Endothelial cell of umbilical vein (primary cell): ENCODE data around the gene DPH1. TPM values are rescaled to one million over a fixed set of nuclear protein-coding genes. Genes with fewer than 3 reads are reported as not detected.

Source experiments
- BruUV-seq: library from RNA; stranded (reverse); fragments of 400-500 nt; replicated peaks from 2 replicates; lab custom pipeline; 2021; lab: Mats Ljungman, UMichigan
- CTCF ChIA-PET: fragments of 300-600, 350-600 bp; sonication (Branson Sonifier 250); formaldehyde crosslinking; loops from one replicate; lab custom pipeline; 2021; ENCODE audit warnings: antibody characterized with exemption, inconsistent platforms; lab: Charles Lee
- POLR2A ChIA-PET: fragments of 300-600, 350-600 bp; sonication (Branson Sonifier 250); formaldehyde crosslinking; loops from one replicate; lab custom pipeline; 2021; ENCODE audit warnings: antibody characterized with exemption, inconsistent platforms; lab: Charles Lee
- DNase-seq: peaks from one replicate; pipeline ENCODE4 v3.0.0-alpha.2; 2011; ENCODE audit warnings: low read depth, low spot score
- FAIRE-seq: peaks from 2 replicates; lab custom pipeline; 2011; peaks lifted over from hg19 to GRCh38; lab: Jason Lieb, UNC
- H2AFZ ChIP-seq: 2 replicates; pipeline ENCODE4 v1.6.0; 2012; ENCODE audit warnings: low read depth, low read length, control low read depth, inconsistent platforms
- H3K27ac ChIP-seq: 2 replicates; pipeline ENCODE4 v1.5.1; 2011; ENCODE audit warnings: low read depth, mild to moderate bottlenecking, control low read depth, low read length, moderate library complexity; ENCODE audit not compliant: insufficient read depth
- H3K27me3 ChIP-seq, 2 experiments: 2 replicates each; pipeline versions ENCODE4 v1.6.0 to v1.6.1; 2011; ENCODE audit warnings: low read length in 2 of 2, mixed read lengths in 1 of 2; ENCODE audit not compliant: control insufficient read depth in 2 of 2, insufficient read depth in 2 of 2
- H3K36me3 ChIP-seq, 2 experiments: 2 replicates in 1 of 2; 3 replicates in 1 of 2; pipeline ENCODE4 v1.5.1; 2011; ENCODE audit warnings: low read length in 2 of 2, mild to moderate bottlenecking in 1 of 2, moderate library complexity in 1 of 2; ENCODE audit not compliant: control insufficient read depth in 2 of 2, insufficient read depth in 2 of 2; ENCODE audit errors: extremely low read depth in 1 of 2
- H3K4me1 ChIP-seq: 3 replicates; pipeline ENCODE4 v1.5.1; 2011; ENCODE audit warnings: mild to moderate bottlenecking, low read length; ENCODE audit not compliant: control insufficient read depth, insufficient read depth; ENCODE audit errors: extremely low read depth
- H3K4me2 ChIP-seq: 2 replicates; pipeline ENCODE4 v1.6.1; 2011; ENCODE audit warnings: low read length, control low read depth, mixed read lengths; ENCODE audit not compliant: insufficient read depth
- H3K4me3 ChIP-seq, 3 experiments: fragments of 200-600 bp in 1 of 3; sonication (generic), shearing (Covaris generic) in 1 of 3; replicated peaks in 1 of 3; 2 replicates each; pipeline ENCODE4 v1.5.1; 2011 to 2016; ENCODE audit warnings: control low read depth in 3 of 3, low read length in 3 of 3, mild to moderate bottlenecking in 2 of 3, inconsistent platforms in 1 of 3, low read depth in 1 of 3, moderate library complexity in 1 of 3; ENCODE audit not compliant: insufficient read depth in 1 of 3
- H3K79me2 ChIP-seq: 2 replicates; pipeline ENCODE4 v1.6.0; 2012; ENCODE audit warnings: low read length, inconsistent platforms; ENCODE audit not compliant: control insufficient read depth, insufficient read depth
- H3K9ac ChIP-seq: replicated peaks from 2 replicates; pipeline ENCODE3; 2011; ENCODE audit warnings: low read length, control low read depth; ENCODE audit not compliant: insufficient read depth; ENCODE audit errors: extremely low read depth
- H3K9me1 ChIP-seq: replicated peaks from 3 replicates; pipeline ENCODE4 v1.6.0; 2011; ENCODE audit warnings: mild to moderate bottlenecking, low read length; ENCODE audit not compliant: control insufficient read depth, insufficient read depth; ENCODE audit errors: extremely low read depth
- H3K9me3 ChIP-seq: replicated peaks from 2 replicates; pipeline ENCODE4 v1.5.1; 2012; ENCODE audit warnings: low read length, inconsistent platforms; ENCODE audit not compliant: control insufficient read depth, insufficient read depth
- H4K20me1 ChIP-seq: replicated peaks from 2 replicates; pipeline ENCODE3; 2011; ENCODE audit warnings: mild to moderate bottlenecking, low read length; ENCODE audit not compliant: control insufficient read depth, insufficient read depth; ENCODE audit errors: extremely low read depth
- CTCF ChIP-seq, 2 donors: IDR thresholded peaks; 1 replicate in 1 of 2; 2 replicates in 1 of 2; pipeline ENCODE4 v1.5.1; 2011; ENCODE audit warnings: low read length in 2 of 2, mild to moderate bottlenecking in 2 of 2, moderate library complexity in 2 of 2, control low read depth in 1 of 2, inconsistent platforms in 1 of 2, low read depth in 1 of 2; ENCODE audit not compliant: insufficient read depth in 1 of 2; ENCODE audit errors: extremely low read depth in 1 of 2
- FOS ChIP-seq: IDR thresholded peaks from 2 replicates; pipeline ENCODE4 v1.6.1; 2011; ENCODE audit warnings: mild to moderate bottlenecking, low read length, moderate library complexity, borderline replicate concordance; ENCODE audit not compliant: insufficient read depth
- GATA2 ChIP-seq: IDR thresholded peaks from 2 replicates; pipeline ENCODE4 v1.7.0; 2011; ENCODE audit warnings: low read depth, mild to moderate bottlenecking, moderate library complexity, mixed read lengths, low read length; ENCODE audit not compliant: insufficient read length, insufficient read depth
- JUN ChIP-seq: IDR thresholded peaks from 2 replicates; pipeline ENCODE4 v1.6.1; 2011; ENCODE audit warnings: borderline replicate concordance, low read depth; ENCODE audit not compliant: insufficient read length, insufficient read depth
- MAX ChIP-seq: IDR thresholded peaks from 2 replicates; pipeline ENCODE4 v1.6.1; 2011; ENCODE audit not compliant: insufficient read depth, insufficient read length
- MYC ChIP-seq: IDR thresholded peaks from one replicate; pipeline ENCODE4 v1.6.1; 2011; ENCODE audit warnings: mild to moderate bottlenecking, low read depth, low read length
- POLR2A ChIP-seq: IDR thresholded peaks from 2 replicates; pipeline ENCODE4 v1.6.1; 2012; ENCODE audit warnings: low read depth, mild to moderate bottlenecking, control low read depth, low read length
- POLR2AphosphoS5 ChIP-seq: IDR thresholded peaks from 2 replicates; pipeline ENCODE4 v1.6.1; 2012; ENCODE audit warnings: low read depth, mild to moderate bottlenecking, control low read depth, low read length, moderate library complexity; ENCODE audit not compliant: insufficient read depth
- dilution Hi-C: fragments of 300-500 bp; cut with MboI; formaldehyde crosslinking; loops from one replicate; pipeline ENCODE4 v1.15.0; 2019; ENCODE audit warnings: low sequenced_read_pairs; ENCODE audit not compliant: extremely low pct_ligation_motif_present
- intact Hi-C: fragments of 100-400 bp; cut with micrococcal nuclease; formaldehyde crosslinking; loops from one replicate; pipeline ENCODE4 v1.10.0; 2022
- polyA plus RNA-seq, 4 experiments: library from polyadenylated mRNA; depleted of rRNA in 3 of 4; stranded (reverse) in 3 of 4; unstranded in 1 of 4; fragments of >200 nt; gene quantifications; 2 replicates each; pipeline versions ENCODE4 v1.2.1 to v1.2.3, GENCODE V29; 2011 to 2012; ENCODE audit warnings: missing spikeins in 1 of 4
- total RNA-seq: library from RNA; stranded (reverse); gene quantifications from 2 replicates; pipeline ENCODE4 v1.2.3, GENCODE V29; 2021

The DPH1 gene
- total and polyA plus RNA-seq, 2 donors (not counting 3 experiments of a cell fraction or from before 2014, with no cell fraction given), result 37.8 to 45.6 TPM

DNA sequence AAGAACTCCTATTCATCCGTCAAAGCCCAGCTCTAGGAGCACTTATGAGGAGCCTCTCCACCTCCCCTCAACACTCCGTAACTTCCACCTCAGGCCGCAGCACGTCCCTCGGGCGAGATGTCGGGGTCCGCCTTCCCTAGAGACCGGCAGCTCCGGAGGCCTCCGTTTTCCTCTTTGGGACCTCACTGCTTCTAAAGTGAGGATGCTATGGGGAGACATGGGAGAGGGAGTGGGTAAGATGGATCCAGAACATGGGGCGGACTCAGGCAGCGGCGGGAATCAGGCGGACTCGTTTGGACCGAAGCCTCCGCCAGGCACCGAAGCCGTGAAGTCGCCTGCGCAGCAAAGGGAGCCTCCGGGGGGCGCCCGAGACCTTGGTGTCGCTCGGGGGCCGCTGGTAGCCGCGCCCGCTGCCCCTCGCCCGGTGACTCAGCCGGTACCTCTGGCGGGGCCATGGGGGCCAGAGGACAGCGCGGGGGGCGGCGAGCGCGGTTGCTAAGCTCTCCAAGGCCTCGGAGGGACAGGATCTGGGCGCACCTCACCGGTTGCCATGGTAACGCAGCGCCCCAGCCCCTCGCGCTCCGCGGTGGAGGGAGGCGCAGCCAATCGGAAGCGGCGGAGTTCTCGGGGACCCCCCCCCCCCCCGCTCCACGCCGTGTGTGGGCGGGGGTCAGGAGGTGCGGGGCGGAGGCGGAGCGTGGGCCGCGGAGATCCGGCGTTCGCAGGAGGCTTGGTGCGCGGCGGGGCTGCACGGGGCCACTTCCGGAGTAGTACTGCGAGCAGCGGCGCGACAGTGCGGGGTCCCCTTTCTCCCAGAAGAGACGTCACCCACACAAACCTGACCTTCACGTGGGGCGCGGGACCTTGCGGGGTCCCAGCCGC lies 23.7 kb downstream of the DPH1 start:
- Histone ChIP-seq H3K4me1 (peaks cover 25% of the 10 kb centered on the region), H3K27me3 (peaks cover 2 to 11% of the 10 kb centered on the region in 2 experiments), H3K4me2 (peak overlapping the region; percentile 76), H3K79me2 (peaks cover 23% of the 10 kb centered on the region), H3K27ac (no peak overlapping the region), H3K9me1 (no peaks in the 10 kb centered on the region), H3K9ac (peak overlapping the region; percentile 43), H3K36me3 (peaks cover 0 to 3% of the 10 kb centered on the region in 2 experiments), H3K4me3 (peak overlapping the region; percentile 33 to 55 (median 50)), H2AFZ (peak overlapping the region; percentile 7), H3K9me3 (no peaks in the 10 kb centered on the region), H4K20me1 (no peaks in the 10 kb centered on the region)
- TF ChIP-seq GATA2 (no peak), POLR2AphosphoS5 (peak; percentile 48), CTCF (IDR thresholded peaks at IDR 0.05; ENCODE audit: extremely low read depth in 1 of 2, insufficient read depth in 1 of 2, low read depth in 1 of 2, low read length in 2 of 2) (peak; percentile 69 to 87), MAX (no peak), MYC (no peak), FOS (peak; percentile 49), JUN (no peak), POLR2A (no peak)
- ChIA-PET POLR2A (no interaction called here), CTCF (interaction anchor here (0.6 to 17.2 kb wide), 17 partner anchors 13 to 362 kb away, joined by 3 to 455 read pairs (median 9); partner anchors contain the start of gene TSR1)
- peak; percentile 84 for FAIRE-seq
- BruUV-seq, result no TSS peak
- dilution Hi-C loops (no loop called here), intact Hi-C loops (loop anchor here (1.0 to 5.0 kb wide), 5 partner anchors 191 to 364 kb away; partner anchors contain the start of genes SGSM2 and TSR1)
- DNase-seq, result peak; percentile 76
